HEK293 (cell line): ENCODE results near the gene FUBP3.

Experiments used
- CTCF ChIA-PET: fragments of 350-600 bp; formaldehyde crosslinking; extraction: SDS; loops from one replicate; lab custom pipeline; 2021; ENCODE audit warnings: antibody characterized with exemption; lab: Yijun Ruan, JAX
- POLR2A ChIA-PET: fragments of 300-600 bp; formaldehyde crosslinking; extraction: SDS; loops from one replicate; lab custom pipeline; 2020; ENCODE audit warnings: antibody characterized with exemption, inconsistent platforms; lab: Yijun Ruan, JAX
- H3K27ac ChIP-seq: fragments of 200-500 bp; sonication (Bioruptor generic); 2 replicates; pipeline ENCODE4 v1.5.1; 2014; ENCODE audit warnings: low read depth, low read length, control low read depth, inconsistent platforms; ENCODE audit errors: extremely low read depth
- H3K36me3 ChIP-seq, 2 experiments: fragments of 200-500 bp in 1 of 2; sonication (Bioruptor generic) in 1 of 2; 1 replicate in 1 of 2; 2 replicates in 1 of 2; pipeline ENCODE4 v1.5.1; 2014 to 2017; ENCODE audit warnings: inconsistent platforms in 2 of 2, low read length in 2 of 2; ENCODE audit not compliant: control insufficient read depth in 2 of 2, insufficient read depth in 1 of 2
- H3K4me1 ChIP-seq: fragments of 200-500 bp; sonication (Bioruptor generic); 2 replicates; pipeline ENCODE4 v1.5.1; 2014; ENCODE audit warnings: mild to moderate bottlenecking, low read length, inconsistent platforms; ENCODE audit not compliant: control insufficient read depth, insufficient read depth
- H3K4me3 ChIP-seq: 2 replicates; pipeline ENCODE4 v1.5.1; 2011; ENCODE audit warnings: low read depth, mild to moderate bottlenecking, control low read depth, low read length, moderate library complexity
- H3K9me3 ChIP-seq: fragments of 200-500 bp; sonication (Bioruptor generic); 2 replicates; pipeline ENCODE4 v1.5.1; 2014; ENCODE audit warnings: low read depth, low read length, inconsistent platforms; ENCODE audit not compliant: control insufficient read depth, insufficient read depth
- FEZF1 ChIP-seq: fragments of 450-650 bp; formaldehyde crosslinking; IDR thresholded peaks from 2 replicates; pipeline ENCODE4 v1.5.1; 2016; ENCODE audit warnings: missing biosample characterization, missing genetic modification characterization
- MEIS1 ChIP-seq: sonication (generic); formaldehyde crosslinking; IDR thresholded peaks from 2 replicates; pipeline ENCODE4 v1.8.1; 2022; ENCODE audit warnings: missing genetic modification reagents, mild to moderate bottlenecking, borderline replicate concordance
- SP2 ChIP-seq: fragments of 450-650 bp; formaldehyde crosslinking; IDR thresholded peaks from 2 replicates; pipeline ENCODE4 v1.5.1; 2016; ENCODE audit warnings: missing biosample characterization, missing genetic modification characterization
- YY2 ChIP-seq: fragments of 450-650 bp; formaldehyde crosslinking; IDR thresholded peaks from 2 replicates; pipeline ENCODE4 v1.5.1; 2016; ENCODE audit warnings: missing biosample characterization, missing genetic modification characterization
- ZBTB21 ChIP-seq: fragments of 450-650 bp; formaldehyde crosslinking; IDR thresholded peaks from 2 replicates; pipeline ENCODE4 v1.5.1; 2017; ENCODE audit warnings: missing biosample characterization, missing genetic modification characterization
- ZFP41 ChIP-seq: fragments of 450-650 bp; formaldehyde crosslinking; IDR thresholded peaks from 2 replicates; pipeline ENCODE4 v1.5.1; 2016; ENCODE audit warnings: missing biosample characterization, missing genetic modification characterization, borderline replicate concordance
- ZNF214 ChIP-seq: fragments of 450-650 bp; formaldehyde crosslinking; IDR thresholded peaks from 2 replicates; pipeline ENCODE4 v1.5.1; 2017; ENCODE audit warnings: missing biosample characterization, mild to moderate bottlenecking, missing genetic modification characterization, borderline replicate concordance
- ZNF274 ChIP-seq, 2 experiments: fragments of 200-500 bp in 1 of 2; fragments of 450-650 bp in 1 of 2; sonication (Bioruptor generic) in 1 of 2; formaldehyde crosslinking in 1 of 2; IDR thresholded peaks; 2 replicates each; pipeline versions ENCODE4 v1.5.1 to v1.6.1; 2014 to 2016; ENCODE audit warnings: borderline replicate concordance in 1 of 2, inconsistent platforms in 1 of 2, low read length in 1 of 2, missing biosample characterization in 1 of 2, missing genetic modification characterization in 1 of 2
- ZNF549 ChIP-seq: fragments of 450-650 bp; IDR thresholded peaks from 2 replicates; pipeline ENCODE4 v1.5.1; 2018; ENCODE audit warnings: missing biosample characterization, missing genetic modification characterization, mild to moderate bottlenecking, inconsistent platforms, moderate library complexity
- ZNF561 ChIP-seq: fragments of 450-650 bp; IDR thresholded peaks from 2 replicates; pipeline ENCODE4 v1.5.1; 2018; ENCODE audit warnings: missing biosample characterization, missing genetic modification characterization, borderline replicate concordance
- ZNF596 ChIP-seq: fragments of 450-650 bp; IDR thresholded peaks from 2 replicates; pipeline ENCODE4 v1.5.0; 2018; ENCODE audit warnings: missing biosample characterization, mild to moderate bottlenecking, missing genetic modification characterization, moderate library complexity
- ZNF843 ChIP-seq: fragments of 450-650 bp; formaldehyde crosslinking; IDR thresholded peaks from 2 replicates; pipeline ENCODE4 v1.5.1; 2016; ENCODE audit warnings: missing biosample characterization, missing genetic modification characterization
- TF ChIP-seq, protein P1 (sequence below): fragments of 450-650 bp; formaldehyde crosslinking; IDR thresholded peaks from 2 replicates; pipeline ENCODE4 v1.5.0; 2017; ENCODE audit warnings: missing biosample characterization, missing genetic modification characterization, borderline replicate concordance
- TF ChIP-seq, protein P2 (sequence below): fragments of 450-650 bp; formaldehyde crosslinking; IDR thresholded peaks from 2 replicates; pipeline ENCODE4 v1.5.1; 2017; ENCODE audit warnings: missing biosample characterization, missing genetic modification characterization
- TF ChIP-seq, protein P3 (sequence below): fragments of 450-650 bp; formaldehyde crosslinking; IDR thresholded peaks from 2 replicates; pipeline ENCODE4 v1.5.1; 2016; ENCODE audit warnings: missing biosample characterization, missing genetic modification characterization
- TF ChIP-seq, protein P4 (sequence below): fragments of 450-650 bp; formaldehyde crosslinking; IDR thresholded peaks from 2 replicates; pipeline ENCODE4 v1.5.1; 2016; ENCODE audit warnings: missing biosample characterization, missing genetic modification characterization, borderline replicate concordance

FUBP3 gene

DNA sequence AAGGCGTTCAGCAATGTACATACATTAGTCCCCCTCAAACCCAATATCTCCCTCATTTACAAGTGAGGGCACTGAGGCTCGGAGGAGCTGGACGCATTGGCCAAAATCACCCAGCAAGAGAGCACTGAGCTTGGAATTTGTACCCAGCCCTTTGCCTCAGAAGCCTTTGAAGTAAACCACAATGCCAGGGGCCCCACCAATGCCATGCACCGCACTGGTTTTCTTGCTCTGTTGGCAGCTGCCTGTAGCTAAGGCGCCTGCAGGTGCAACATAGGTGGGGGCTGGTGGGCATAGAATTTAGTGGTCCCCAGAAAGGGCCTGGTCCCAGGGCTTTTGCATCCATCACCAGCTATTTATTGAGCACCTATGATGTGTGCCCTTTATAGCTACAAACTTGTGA, 37.3 kb upstream of the FUBP3 start:
- Histone ChIP-seq H3K4me3 (no peak overlapping the region), H3K4me1 (no peaks in the 10 kb centered on the region), H3K36me3 (no peaks in the 10 kb centered on the region), H3K9me3 (no peaks in the 10 kb centered on the region), H3K27ac (no peak overlapping the region)
- no peak for TF ChIP-seq MEIS1 (CRISPR knock-in tag)
- no peak for TF ChIP-seq ZNF549 (tag by site-specific recombination)
- TF ChIP-seq ZNF843 (tag by site-specific recombination): no peak
- no peak for TF ChIP-seq ZNF596 (tag by site-specific recombination)
- no peak for TF ChIP-seq FEZF1 (tag by site-specific recombination)
- no peak for TF ChIP-seq ZNF214 (tag by site-specific recombination)
- TF ChIP-seq, protein P1, sequence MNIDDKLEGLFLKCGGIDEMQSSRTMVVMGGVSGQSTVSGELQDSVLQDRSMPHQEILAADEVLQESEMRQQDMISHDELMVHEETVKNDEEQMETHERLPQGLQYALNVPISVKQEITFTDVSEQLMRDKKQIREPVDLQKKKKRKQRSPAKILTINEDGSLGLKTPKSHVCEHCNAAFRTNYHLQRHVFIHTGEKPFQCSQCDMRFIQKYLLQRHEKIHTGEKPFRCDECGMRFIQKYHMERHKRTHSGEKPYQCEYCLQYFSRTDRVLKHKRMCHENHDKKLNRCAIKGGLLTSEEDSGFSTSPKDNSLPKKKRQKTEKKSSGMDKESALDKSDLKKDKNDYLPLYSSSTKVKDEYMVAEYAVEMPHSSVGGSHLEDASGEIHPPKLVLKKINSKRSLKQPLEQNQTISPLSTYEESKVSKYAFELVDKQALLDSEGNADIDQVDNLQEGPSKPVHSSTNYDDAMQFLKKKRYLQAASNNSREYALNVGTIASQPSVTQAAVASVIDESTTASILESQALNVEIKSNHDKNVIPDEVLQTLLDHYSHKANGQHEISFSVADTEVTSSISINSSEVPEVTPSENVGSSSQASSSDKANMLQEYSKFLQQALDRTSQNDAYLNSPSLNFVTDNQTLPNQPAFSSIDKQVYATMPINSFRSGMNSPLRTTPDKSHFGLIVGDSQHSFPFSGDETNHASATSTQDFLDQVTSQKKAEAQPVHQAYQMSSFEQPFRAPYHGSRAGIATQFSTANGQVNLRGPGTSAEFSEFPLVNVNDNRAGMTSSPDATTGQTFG: no peak
- TF ChIP-seq, protein P2, sequence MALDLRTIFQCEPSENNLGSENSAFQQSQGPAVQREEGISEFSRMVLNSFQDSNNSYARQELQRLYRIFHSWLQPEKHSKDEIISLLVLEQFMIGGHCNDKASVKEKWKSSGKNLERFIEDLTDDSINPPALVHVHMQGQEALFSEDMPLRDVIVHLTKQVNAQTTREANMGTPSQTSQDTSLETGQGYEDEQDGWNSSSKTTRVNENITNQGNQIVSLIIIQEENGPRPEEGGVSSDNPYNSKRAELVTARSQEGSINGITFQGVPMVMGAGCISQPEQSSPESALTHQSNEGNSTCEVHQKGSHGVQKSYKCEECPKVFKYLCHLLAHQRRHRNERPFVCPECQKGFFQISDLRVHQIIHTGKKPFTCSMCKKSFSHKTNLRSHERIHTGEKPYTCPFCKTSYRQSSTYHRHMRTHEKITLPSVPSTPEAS: no peak
- TF ChIP-seq, protein P3, sequence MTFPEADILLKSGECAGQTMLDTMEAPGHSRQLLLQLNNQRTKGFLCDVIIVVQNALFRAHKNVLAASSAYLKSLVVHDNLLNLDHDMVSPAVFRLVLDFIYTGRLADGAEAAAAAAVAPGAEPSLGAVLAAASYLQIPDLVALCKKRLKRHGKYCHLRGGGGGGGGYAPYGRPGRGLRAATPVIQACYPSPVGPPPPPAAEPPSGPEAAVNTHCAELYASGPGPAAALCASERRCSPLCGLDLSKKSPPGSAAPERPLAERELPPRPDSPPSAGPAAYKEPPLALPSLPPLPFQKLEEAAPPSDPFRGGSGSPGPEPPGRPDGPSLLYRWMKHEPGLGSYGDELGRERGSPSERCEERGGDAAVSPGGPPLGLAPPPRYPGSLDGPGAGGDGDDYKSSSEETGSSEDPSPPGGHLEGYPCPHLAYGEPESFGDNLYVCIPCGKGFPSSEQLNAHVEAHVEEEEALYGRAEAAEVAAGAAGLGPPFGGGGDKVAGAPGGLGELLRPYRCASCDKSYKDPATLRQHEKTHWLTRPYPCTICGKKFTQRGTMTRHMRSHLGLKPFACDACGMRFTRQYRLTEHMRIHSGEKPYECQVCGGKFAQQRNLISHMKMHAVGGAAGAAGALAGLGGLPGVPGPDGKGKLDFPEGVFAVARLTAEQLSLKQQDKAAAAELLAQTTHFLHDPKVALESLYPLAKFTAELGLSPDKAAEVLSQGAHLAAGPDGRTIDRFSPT: no peak
- TF ChIP-seq ZNF561 (tag by site-specific recombination): no peak
- no peak for TF ChIP-seq ZFP41 (tag by site-specific recombination)
- no peak for TF ChIP-seq ZNF274 (IDR thresholded peaks at IDR 0.05; ENCODE audit: low read length)
- TF ChIP-seq ZNF274 (tag by site-specific recombination; IDR thresholded peaks at IDR 0.05; ENCODE audit: borderline replicate concordance): no peak
- no peak for TF ChIP-seq ZBTB21 (tag by site-specific recombination)
- TF ChIP-seq, protein P4, sequence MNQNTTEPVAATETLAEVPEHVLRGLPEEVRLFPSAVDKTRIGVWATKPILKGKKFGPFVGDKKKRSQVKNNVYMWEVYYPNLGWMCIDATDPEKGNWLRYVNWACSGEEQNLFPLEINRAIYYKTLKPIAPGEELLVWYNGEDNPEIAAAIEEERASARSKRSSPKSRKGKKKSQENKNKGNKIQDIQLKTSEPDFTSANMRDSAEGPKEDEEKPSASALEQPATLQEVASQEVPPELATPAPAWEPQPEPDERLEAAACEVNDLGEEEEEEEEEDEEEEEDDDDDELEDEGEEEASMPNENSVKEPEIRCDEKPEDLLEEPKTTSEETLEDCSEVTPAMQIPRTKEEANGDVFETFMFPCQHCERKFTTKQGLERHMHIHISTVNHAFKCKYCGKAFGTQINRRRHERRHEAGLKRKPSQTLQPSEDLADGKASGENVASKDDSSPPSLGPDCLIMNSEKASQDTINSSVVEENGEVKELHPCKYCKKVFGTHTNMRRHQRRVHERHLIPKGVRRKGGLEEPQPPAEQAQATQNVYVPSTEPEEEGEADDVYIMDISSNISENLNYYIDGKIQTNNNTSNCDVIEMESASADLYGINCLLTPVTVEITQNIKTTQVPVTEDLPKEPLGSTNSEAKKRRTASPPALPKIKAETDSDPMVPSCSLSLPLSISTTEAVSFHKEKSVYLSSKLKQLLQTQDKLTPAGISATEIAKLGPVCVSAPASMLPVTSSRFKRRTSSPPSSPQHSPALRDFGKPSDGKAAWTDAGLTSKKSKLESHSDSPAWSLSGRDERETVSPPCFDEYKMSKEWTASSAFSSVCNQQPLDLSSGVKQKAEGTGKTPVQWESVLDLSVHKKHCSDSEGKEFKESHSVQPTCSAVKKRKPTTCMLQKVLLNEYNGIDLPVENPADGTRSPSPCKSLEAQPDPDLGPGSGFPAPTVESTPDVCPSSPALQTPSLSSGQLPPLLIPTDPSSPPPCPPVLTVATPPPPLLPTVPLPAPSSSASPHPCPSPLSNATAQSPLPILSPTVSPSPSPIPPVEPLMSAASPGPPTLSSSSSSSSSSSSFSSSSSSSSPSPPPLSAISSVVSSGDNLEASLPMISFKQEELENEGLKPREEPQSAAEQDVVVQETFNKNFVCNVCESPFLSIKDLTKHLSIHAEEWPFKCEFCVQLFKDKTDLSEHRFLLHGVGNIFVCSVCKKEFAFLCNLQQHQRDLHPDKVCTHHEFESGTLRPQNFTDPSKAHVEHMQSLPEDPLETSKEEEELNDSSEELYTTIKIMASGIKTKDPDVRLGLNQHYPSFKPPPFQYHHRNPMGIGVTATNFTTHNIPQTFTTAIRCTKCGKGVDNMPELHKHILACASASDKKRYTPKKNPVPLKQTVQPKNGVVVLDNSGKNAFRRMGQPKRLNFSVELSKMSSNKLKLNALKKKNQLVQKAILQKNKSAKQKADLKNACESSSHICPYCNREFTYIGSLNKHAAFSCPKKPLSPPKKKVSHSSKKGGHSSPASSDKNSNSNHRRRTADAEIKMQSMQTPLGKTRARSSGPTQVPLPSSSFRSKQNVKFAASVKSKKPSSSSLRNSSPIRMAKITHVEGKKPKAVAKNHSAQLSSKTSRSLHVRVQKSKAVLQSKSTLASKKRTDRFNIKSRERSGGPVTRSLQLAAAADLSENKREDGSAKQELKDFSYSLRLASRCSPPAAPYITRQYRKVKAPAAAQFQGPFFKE: no peak
- TF ChIP-seq YY2 (tag by site-specific recombination): no peak
- TF ChIP-seq SP2 (tag by site-specific recombination): no peak
- ChIA-PET CTCF (interaction anchor here (0.6 to 1.1 kb wide), 2 partner anchors 23 to 299 kb away, joined by 3 to 5 read pairs; no protein-coding TSS in a partner anchor), POLR2A (interaction anchor here (0.7 kb wide), 1 partner anchor 17 kb away, joined by 3 read pairs; no protein-coding TSS in a partner anchor)
